Gastroesophageal sphincter (tissue), 4 donors: ENCODE results near the gene ABR. TPM values are rescaled to one million over a fixed set of nuclear protein-coding genes. Genes with fewer than 3 reads are reported as not detected.

Source experiments
- ATAC-seq: fragments of 150-250 bp; one replicate; pipeline ENCODE4 v1.9.1; 2016; ENCODE audit warnings: mild to moderate bottlenecking, moderate library complexity
- H3K27ac ChIP-seq, 4 donors: fragments of 200-600 bp; sonication (generic) in 3 of 4; 1 replicate in 3 of 4; 2 replicates in 1 of 4; pipeline ENCODE4 v1.5.1; 2016 to 2019
- H3K27me3 ChIP-seq: fragments of 200-600 bp; sonication (generic); one replicate; pipeline ENCODE4 v1.5.1; 2019
- H3K36me3 ChIP-seq, 2 donors: fragments of 200-600 bp; sonication (generic); one replicate each; pipeline ENCODE4 v1.5.1; 2019; ENCODE audit warnings: control low read depth in 1 of 2
- H3K4me1 ChIP-seq, 3 donors: fragments of 200-600 bp; sonication (generic); 1 replicate in 2 of 3; 2 replicates in 1 of 3; pipeline ENCODE4 v1.5.1; 2016 to 2019; ENCODE audit warnings: control low read depth in 2 of 3
- H3K4me3 ChIP-seq, 2 donors: fragments of 200-600 bp; sonication (generic); one replicate each; pipeline ENCODE4 v1.5.1; 2019; ENCODE audit warnings: mild to moderate bottlenecking in 1 of 2, moderate library complexity in 1 of 2
- H3K9me3 ChIP-seq, 3 donors: fragments of 200-600 bp; sonication (generic); one replicate each; pipeline ENCODE4 v1.5.1; 2017 to 2019; ENCODE audit warnings: control low read depth in 2 of 3
- EP300 ChIP-seq: sonication (generic); formaldehyde crosslinking; IDR thresholded peaks from one replicate; pipeline ENCODE4 v1.6.1; 2017; ENCODE audit warnings: antibody characterized with exemption, mild to moderate bottlenecking
- POLR2A ChIP-seq, 2 donors: fragments of 450-650 bp; IDR thresholded peaks; one replicate each; pipeline ENCODE4 v1.6.1; 2017; ENCODE audit warnings: antibody characterized with exemption in 2 of 2, mild to moderate bottlenecking in 2 of 2, moderate library complexity in 1 of 2
- POLR2AphosphoS5 ChIP-seq: sonication (generic); formaldehyde crosslinking; IDR thresholded peaks from one replicate; pipeline ENCODE4 v1.6.1; 2017; ENCODE audit warnings: antibody characterized with exemption
- WGBS, 2 donors: methylation state at CpG; one replicate each; pipeline ENCODE4 v1.1.5; 2018; ENCODE audit warnings: low coverage in 1 of 2; 5-methylcytosine and 5-hydroxymethylcytosine counted together
- total RNA-seq, 4 donors: library from RNA; depleted of rRNA; stranded (reverse); fragments of >200 nt; gene quantifications; one replicate each; pipeline ENCODE4 v1.1.0, GENCODE V29; 2016
- TF ChIP-seq, protein P1 (sequence below), 4 experiments: fragments of 200-600 bp in 2 of 4; fragments of 450-650 bp in 2 of 4; sonication (generic) in 1 of 4; IDR thresholded peaks; one replicate each; pipeline ENCODE4 v1.5.1; 2017 to 2019; ENCODE audit warnings: antibody characterized with exemption in 4 of 4, mild to moderate bottlenecking in 2 of 4, moderate library complexity in 2 of 4

ABR gene
- total RNA-seq, 4 donors from 2014 or later = 62.6 to 147 (median 114) TPM

DNA sequence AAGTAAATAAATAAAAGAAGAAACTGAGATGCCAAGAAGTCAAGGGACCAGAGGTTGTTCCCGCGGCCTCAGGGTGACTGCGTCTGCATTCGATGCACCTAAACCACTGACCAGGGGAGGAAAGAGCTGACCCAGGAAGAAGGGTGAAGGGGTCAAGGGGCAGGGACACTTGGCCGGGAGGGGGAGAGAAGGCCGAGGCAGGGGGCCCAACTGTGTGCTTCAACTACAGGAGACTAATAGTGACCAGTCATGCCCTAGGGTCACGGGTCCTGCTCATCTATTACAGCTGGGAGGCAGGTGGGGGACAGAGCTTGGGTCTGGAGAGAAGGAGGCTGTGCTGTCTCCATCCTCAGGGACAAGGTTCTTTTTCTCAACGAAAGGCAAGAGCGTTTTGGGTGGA lies 138.0 kb downstream of the ABR start:
- Histone ChIP-seq H3K4me3 (no peak overlapping the region), H3K4me1 (peaks cover 0 to 85% (median 34%) of the 10 kb centered on the region in 3 donors), H3K27ac (peak overlapping the region in 2 of 4 donors; percentile 72 to 74), H3K27me3 (no peaks in the 10 kb centered on the region), H3K9me3 (no peaks in the 10 kb centered on the region), H3K36me3 (peaks cover 0 to 20% of the 10 kb centered on the region in 2 donors)
- TF ChIP-seq POLR2AphosphoS5 (no peak), EP300 (no peak)
- ATAC-seq = no peak
- WGBS, 2 donors = 91 to 98% methylated on average over 5 to 7 of the region's 9 CpGs

DNA sequence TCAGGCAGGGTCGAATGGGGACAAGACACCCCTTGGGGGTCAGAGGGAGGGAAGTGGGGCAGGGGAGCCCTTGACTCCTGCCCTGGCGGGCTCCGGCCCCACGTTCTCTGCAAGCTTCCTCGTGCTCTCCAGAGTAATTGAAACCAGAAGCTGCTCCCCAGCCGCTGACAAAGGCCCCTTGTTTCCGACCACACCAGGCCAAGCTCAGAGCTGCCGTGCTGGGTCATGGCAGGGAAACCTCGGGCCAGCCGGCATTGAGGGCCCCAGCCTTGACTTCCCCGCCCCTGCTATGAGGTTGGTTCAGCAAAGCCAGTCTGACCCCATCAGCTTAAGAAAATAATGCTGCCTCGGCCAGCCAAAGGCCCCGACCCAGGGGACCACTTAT lies 139.6 kb downstream of the ABR start:
- no peaks in the 10 kb centered on the region for H3K9me3 ChIP-seq
- peak overlapping the region in 1 of 2 donors; percentile 20 for H3K4me3 ChIP-seq
- peaks cover 0 to 17% of the 10 kb centered on the region in 2 donors for H3K36me3 ChIP-seq
- no peaks in the 10 kb centered on the region for H3K27me3 ChIP-seq
- no peak for ATAC-seq
- peaks cover 0 to 81% (median 30%) of the 10 kb centered on the region in 3 donors for H3K4me1 ChIP-seq
- no peak for TF ChIP-seq POLR2AphosphoS5
- TF ChIP-seq, protein P1, sequence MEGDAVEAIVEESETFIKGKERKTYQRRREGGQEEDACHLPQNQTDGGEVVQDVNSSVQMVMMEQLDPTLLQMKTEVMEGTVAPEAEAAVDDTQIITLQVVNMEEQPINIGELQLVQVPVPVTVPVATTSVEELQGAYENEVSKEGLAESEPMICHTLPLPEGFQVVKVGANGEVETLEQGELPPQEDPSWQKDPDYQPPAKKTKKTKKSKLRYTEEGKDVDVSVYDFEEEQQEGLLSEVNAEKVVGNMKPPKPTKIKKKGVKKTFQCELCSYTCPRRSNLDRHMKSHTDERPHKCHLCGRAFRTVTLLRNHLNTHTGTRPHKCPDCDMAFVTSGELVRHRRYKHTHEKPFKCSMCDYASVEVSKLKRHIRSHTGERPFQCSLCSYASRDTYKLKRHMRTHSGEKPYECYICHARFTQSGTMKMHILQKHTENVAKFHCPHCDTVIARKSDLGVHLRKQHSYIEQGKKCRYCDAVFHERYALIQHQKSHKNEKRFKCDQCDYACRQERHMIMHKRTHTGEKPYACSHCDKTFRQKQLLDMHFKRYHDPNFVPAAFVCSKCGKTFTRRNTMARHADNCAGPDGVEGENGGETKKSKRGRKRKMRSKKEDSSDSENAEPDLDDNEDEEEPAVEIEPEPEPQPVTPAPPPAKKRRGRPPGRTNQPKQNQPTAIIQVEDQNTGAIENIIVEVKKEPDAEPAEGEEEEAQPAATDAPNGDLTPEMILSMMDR (IDR thresholded peaks at IDR 0.05) = no peak
- no peak for TF ChIP-seq EP300
- no peak for TF ChIP-seq POLR2A (IDR thresholded peaks at IDR 0.05)
- no CpG with 5 or more reads among the region's 13 CpGs for WGBS, 2 donors
- peak overlapping the region in 3 of 4 donors; percentile 72 to 74 (median 74) for H3K27ac ChIP-seq

DNA sequence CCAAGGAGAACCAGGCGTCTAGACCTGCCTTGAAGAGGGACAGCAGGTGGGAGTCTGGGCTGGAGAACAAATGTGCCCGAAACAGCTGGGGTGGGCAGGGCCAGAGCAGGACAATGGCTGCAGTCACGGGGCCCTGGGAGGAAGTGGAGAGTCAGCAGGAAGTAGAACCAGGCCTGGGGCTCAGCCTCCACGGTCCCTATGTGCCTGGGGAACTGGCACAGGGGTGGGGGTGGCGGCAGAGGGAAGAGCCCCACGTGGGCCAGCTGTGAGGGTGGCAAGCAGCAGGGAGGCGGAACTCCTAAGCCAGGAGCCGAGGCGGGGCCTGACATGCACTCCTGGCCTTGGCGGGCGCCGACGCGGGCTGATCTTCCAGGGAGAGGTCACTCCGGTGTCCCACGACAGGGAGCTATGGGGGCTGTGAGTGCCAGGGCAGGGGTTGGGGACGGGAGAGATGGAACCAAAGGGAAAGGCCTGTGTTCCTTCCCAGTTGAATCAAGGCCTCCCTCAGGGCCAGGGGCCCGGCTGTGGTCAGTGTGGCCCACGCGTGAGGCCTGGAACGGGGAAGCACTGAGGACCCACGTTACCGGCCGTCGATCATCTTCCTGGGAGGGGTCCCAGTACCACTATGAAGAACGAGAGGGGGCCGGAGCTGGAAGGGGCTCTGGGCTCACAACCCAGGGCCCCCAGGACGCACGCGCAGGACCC lies 140.1 kb downstream of the ABR start:
- peak; percentile 78 for ATAC-seq
- H3K4me3 ChIP-seq = peak overlapping the region in 1 of 2 donors; percentile 20
- peak overlapping the region in 3 of 4 donors; percentile 72 to 74 (median 74) for H3K27ac ChIP-seq
- no peaks in the 10 kb centered on the region for H3K27me3 ChIP-seq
- H3K4me1 ChIP-seq = peaks cover 0 to 75% (median 30%) of the 10 kb centered on the region in 3 donors
- H3K36me3 ChIP-seq = peaks cover 0 to 16% of the 10 kb centered on the region in 2 donors
- 27% methylated on average over 3 of the region's 30 CpGs; no CpG with 5 or more reads in 1 of the 2 donors for WGBS, 2 donors
- H3K9me3 ChIP-seq = no peaks in the 10 kb centered on the region
- TF ChIP-seq, protein P1 (IDR thresholded peaks at IDR 0.05) = no peak
- no peak for TF ChIP-seq POLR2AphosphoS5
- TF ChIP-seq POLR2A (IDR thresholded peaks at IDR 0.05) = no peak
- TF ChIP-seq EP300 = no peak

DNA sequence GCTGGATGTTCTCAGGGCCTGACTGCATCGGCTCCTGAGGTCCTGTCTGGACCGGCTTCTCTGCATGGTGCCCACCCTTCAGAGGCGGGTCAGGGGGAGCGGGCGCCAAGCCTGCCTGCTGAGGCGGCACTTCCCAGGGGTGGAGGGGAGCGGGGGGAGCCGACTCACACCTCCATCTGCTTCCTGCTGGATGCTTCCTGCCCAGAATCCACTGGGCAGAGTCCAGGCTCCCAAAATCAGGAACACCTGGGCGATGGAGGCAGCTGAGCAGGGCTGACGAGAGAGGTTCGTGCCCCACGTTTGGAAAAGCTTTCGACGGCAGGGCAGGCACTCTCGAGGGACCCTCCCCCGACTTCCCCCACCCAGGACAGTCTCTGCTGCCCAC lies 140.7 kb downstream of the ABR start:
- Histone ChIP-seq H3K4me3 (no peak overlapping the region), H3K36me3 (peaks cover 0 to 16% of the 10 kb centered on the region in 2 donors), H3K4me1 (peaks cover 0 to 73% (median 30%) of the 10 kb centered on the region in 3 donors), H3K27me3 (no peaks in the 10 kb centered on the region), H3K27ac (peak overlapping the region in 3 of 4 donors; percentile 72 to 74 (median 74)), H3K9me3 (no peaks in the 10 kb centered on the region)
- no peak for ATAC-seq
- TF ChIP-seq POLR2AphosphoS5 = no peak
- no peak for TF ChIP-seq EP300
- TF ChIP-seq POLR2A (IDR thresholded peaks at IDR 0.05) = no peak
- TF ChIP-seq, protein P1 (IDR thresholded peaks at IDR 0.05) = no peak
- 60% methylated on average over 1 of the region's 16 CpGs; no CpG with 5 or more reads in 1 of the 2 donors for WGBS, 2 donors

DNA sequence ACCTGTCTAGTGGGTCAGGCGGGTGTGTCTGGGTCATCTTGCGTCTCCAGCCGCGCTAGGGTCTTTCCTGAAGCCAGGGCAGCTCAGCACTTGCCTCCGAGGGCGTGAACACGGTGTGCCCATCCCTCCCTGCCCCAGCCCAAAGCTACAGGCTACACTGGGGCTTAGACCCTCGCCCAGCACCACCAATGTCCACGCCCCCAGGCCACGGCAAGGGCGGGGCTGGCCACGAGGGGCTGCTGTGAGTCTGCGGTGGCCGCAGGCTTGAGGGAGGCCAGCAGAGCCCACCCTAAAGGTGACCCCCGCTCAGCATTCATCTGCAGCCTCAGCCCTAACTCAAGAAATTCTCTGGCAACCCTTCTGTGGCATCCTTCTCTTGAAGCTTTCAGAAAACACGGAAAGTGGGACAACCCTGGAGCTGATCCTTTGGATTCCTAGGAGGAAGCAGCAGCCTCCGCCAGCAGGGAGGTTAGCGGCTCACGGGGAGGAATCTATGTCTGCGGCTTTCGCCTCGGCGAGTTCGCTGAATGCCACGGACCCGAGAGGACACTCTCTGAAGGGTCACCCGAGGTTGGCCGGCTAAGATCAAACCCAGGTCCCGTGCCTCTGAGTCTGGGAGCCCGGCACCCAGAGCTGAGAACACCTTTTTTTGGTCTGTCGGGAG lies 141.2 kb downstream of the ABR start:
- TF ChIP-seq, protein P1 (IDR thresholded peaks at IDR 0.05) = no peak
- Histone ChIP-seq H3K27ac (peak overlapping the region in 3 of 4 donors; percentile 72 to 74 (median 74)), H3K4me1 (peaks cover 0 to 73% (median 25%) of the 10 kb centered on the region in 3 donors)

More for the DNA sequence above, 141.2 kb downstream of the ABR start:
- WGBS, 2 donors = 100% methylated on average over 1 of the region's 31 CpGs; no CpG with 5 or more reads in 1 of the 2 donors
- Histone ChIP-seq H3K4me3 (no peak overlapping the region), H3K27me3 (no peaks in the 10 kb centered on the region), H3K36me3 (peaks cover 0 to 16% of the 10 kb centered on the region in 2 donors), H3K9me3 (no peaks in the 10 kb centered on the region)
- ATAC-seq = no peak
